HUES48 (cell line): ENCODE data around the gene SPACA6.
"Not testable (repeated sequence)": the region's sequence is repeated elsewhere in the genome, so short reads cannot be mapped to it uniquely, and the experiment has no call there.

Source experiments
- H3K27ac ChIP-seq: one replicate; pipeline ENCODE4 v1.7.0; 2013; ENCODE audit warnings: low read depth, low read length, inconsistent platforms
- H3K27me3 ChIP-seq: 2 replicates; pipeline ENCODE4 v1.6.1; 2013; ENCODE audit warnings: mild to moderate bottlenecking, low read length; ENCODE audit not compliant: control insufficient read depth, insufficient read depth
- H3K36me3 ChIP-seq: 2 replicates; pipeline ENCODE4 v1.6.1; 2013; ENCODE audit warnings: low read length; ENCODE audit not compliant: control insufficient read depth, insufficient read depth
- H3K4me1 ChIP-seq: 2 replicates; pipeline ENCODE4 v1.6.1; 2013; ENCODE audit warnings: mild to moderate bottlenecking, low read length; ENCODE audit not compliant: control insufficient read depth, insufficient read depth
- H3K4me3 ChIP-seq: 2 replicates; pipeline ENCODE4 v1.5.1; 2013; ENCODE audit warnings: mild to moderate bottlenecking, low read depth, low read length
- H3K9ac ChIP-seq: 2 replicates; pipeline ENCODE4 v1.6.1; 2013; ENCODE audit warnings: mild to moderate bottlenecking, low read depth, low read length, moderate library complexity
- H3K9me3 ChIP-seq: 2 replicates; pipeline ENCODE4 v1.6.1; 2013; ENCODE audit warnings: low read length; ENCODE audit not compliant: control insufficient read depth, insufficient read depth

SPACA6 gene

GRCh38 chr19:51737924-51738323, 44.8 kb downstream of the SPACA6 start:
- no peaks in the 10 kb centered on the region for H3K36me3 ChIP-seq
- H3K9me3 ChIP-seq: peaks cover 4% of the 10 kb centered on the region; the same call in 1 of the 2 replicates
- no peaks in the 10 kb centered on the region for H3K27me3 ChIP-seq
- no peaks in the 10 kb centered on the region for H3K4me1 ChIP-seq
- no peak overlapping the region for H3K4me3 ChIP-seq
- H3K9ac ChIP-seq: no peak overlapping the region
- H3K27ac ChIP-seq: no peak overlapping the region

DNA sequence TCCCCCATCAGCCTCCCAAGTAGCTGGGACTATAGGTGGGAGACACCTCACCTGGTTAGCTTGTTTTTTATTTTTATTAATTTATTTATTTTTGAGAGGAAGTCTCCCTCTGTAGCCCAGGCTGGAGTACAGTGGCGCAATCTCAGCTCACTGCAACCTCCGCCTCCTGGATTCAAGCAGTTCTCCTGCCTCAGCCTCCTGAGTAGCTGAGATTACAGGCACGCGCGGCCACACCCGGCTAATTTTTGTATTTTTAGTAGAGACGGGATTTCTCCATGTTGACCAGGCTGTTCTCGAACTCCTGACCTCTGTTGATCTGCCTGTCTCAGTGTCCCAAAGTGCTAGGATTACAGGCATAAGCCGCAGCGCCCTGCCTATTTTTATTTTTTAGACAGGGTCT, 45.4 kb downstream of the SPACA6 start:
- not testable (repeated sequence) for H3K9me3 ChIP-seq, H3K4me1 ChIP-seq

GRCh38 chr19:51739466-51740213, 46.5 kb downstream of the SPACA6 start:
- H3K9me3 ChIP-seq: peaks cover 4% of the 10 kb centered on the region; the same call in 1 of the 2 replicates
- H3K4me1 ChIP-seq: no peaks in the 10 kb centered on the region
- no peak overlapping the region for H3K4me3 ChIP-seq
- H3K27ac ChIP-seq: no peak overlapping the region
- H3K36me3 ChIP-seq: no peaks in the 10 kb centered on the region
- no peak overlapping the region for H3K9ac ChIP-seq
- H3K27me3 ChIP-seq: no peaks in the 10 kb centered on the region

More for the DNA sequence above, 45.4 kb downstream of the SPACA6 start:
- H3K9ac ChIP-seq, H3K4me3 ChIP-seq, H3K27ac ChIP-seq, H3K27me3 ChIP-seq, H3K36me3 ChIP-seq: not testable (repeated sequence)

DNA sequence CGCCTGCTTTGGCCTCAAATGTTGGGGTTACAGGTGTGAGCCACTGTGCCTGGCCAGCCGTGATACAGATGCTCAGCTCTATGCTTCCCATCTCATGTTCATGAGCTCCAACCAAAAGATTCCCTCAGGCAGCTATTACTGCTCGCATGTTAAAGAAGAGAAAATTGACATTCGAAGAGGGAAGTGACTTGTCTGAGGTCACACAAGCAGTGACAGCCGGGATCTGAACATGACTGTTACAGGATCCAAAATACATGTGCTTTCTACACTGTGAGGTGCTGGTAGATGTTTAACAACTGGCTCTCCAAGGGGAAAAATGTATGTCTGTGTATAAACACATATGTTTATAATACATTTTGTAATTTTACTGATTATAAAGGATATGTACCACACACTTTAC, 47.2 kb downstream of the SPACA6 start:
- Histone ChIP-seq H3K4me1 (no peaks in the 10 kb centered on the region), H3K4me3 (no peak overlapping the region), H3K27ac (no peak overlapping the region), H3K27me3 (no peaks in the 10 kb centered on the region), H3K36me3 (no peaks in the 10 kb centered on the region), H3K9me3 (peaks cover 4% of the 10 kb centered on the region; the same call in 1 of the 2 replicates), H3K9ac (no peak overlapping the region)

GRCh38 chr19:51742789-51743188, 49.7 kb downstream of the SPACA6 start:
- Histone ChIP-seq H3K27me3 (no peaks in the 10 kb centered on the region), H3K9me3 (peaks cover 7% of the 10 kb centered on the region), H3K4me3 (no peak overlapping the region), H3K27ac (no peak overlapping the region), H3K9ac (no peak overlapping the region), H3K36me3 (no peaks in the 10 kb centered on the region), H3K4me1 (no peaks in the 10 kb centered on the region)

- Histone ChIP-seq H3K36me3 (no peaks in the 10 kb centered on the region), H3K4me1 (no peaks in the 10 kb centered on the region), H3K9me3 (peaks cover 7% of the 10 kb centered on the region), H3K27me3 (no peaks in the 10 kb centered on the region), H3K4me3 (no peak overlapping the region), H3K9ac (no peak overlapping the region), H3K27ac (no peak overlapping the region)
Observed at GRCh38 chr19:51743405-51743804, 50.3 kb downstream of the SPACA6 start.

GRCh38 chr19:51746731-51747130, 53.6 kb downstream of the SPACA6 start:
- Histone ChIP-seq H3K9ac (no peak overlapping the region), H3K9me3 (peaks cover 3% of the 10 kb centered on the region), H3K27me3 (no peaks in the 10 kb centered on the region), H3K36me3 (no peaks in the 10 kb centered on the region), H3K27ac (no peak overlapping the region), H3K4me1 (no peaks in the 10 kb centered on the region), H3K4me3 (no peak overlapping the region)

DNA sequence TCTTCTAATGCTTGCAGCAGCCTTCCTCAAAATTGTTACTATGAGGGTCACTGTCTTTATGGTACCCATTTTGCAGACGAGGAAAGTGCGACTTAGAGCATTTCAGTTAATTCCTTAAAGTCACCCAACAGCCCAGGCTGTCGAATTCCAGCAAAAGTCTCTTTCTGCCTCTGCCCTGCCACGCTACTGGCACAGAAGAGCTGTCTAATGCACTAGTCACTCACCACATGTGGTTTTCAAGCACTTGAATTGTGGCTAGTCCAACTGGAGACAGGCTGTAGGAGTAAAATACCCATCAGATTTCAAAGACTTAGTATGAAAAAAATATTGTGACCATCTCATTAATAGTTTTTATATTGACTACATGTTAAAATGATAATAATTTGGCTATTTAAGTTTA, 56.8 kb downstream of the SPACA6 start:
- Histone ChIP-seq H3K27ac (no peak overlapping the region), H3K4me3 (no peak overlapping the region), H3K9me3 (peaks cover 7% of the 10 kb centered on the region), H3K27me3 (no peaks in the 10 kb centered on the region), H3K4me1 (no peaks in the 10 kb centered on the region), H3K9ac (no peak overlapping the region), H3K36me3 (no peaks in the 10 kb centered on the region)

GRCh38 chr19:51750400-51751094, 57.4 kb downstream of the SPACA6 start:
- no peak overlapping the region for H3K9ac ChIP-seq
- no peaks in the 10 kb centered on the region for H3K27me3 ChIP-seq
- H3K4me1 ChIP-seq: no peaks in the 10 kb centered on the region
- H3K27ac ChIP-seq: no peak overlapping the region
- H3K9me3 ChIP-seq: peaks cover 13% of the 10 kb centered on the region
- H3K36me3 ChIP-seq: no peaks in the 10 kb centered on the region
- H3K4me3 ChIP-seq: no peak overlapping the region

DNA sequence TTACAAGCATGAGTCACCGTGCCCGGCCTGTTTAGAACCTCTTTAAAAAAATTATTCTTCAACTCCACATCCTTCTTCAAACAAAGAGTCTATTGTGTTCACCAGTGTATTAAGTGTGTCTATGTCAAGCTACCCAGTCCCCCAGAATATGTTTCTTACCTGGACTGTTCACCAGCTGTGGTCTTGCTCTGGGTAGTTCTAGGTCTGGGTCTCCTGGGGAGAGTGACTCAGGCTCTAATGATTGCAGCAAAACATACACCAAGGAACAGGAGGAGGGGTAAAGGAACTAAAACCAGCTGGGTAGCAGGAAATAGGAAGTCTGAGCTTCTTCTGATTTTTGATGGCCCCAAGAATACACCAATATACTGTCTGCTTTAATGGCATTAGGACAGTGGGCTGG, 58.5 kb downstream of the SPACA6 start, which contains the start of gene FPR1:
Gene FPR1, minus strand, starts transcription at position 224 of the 400 bp plus-strand sequence. CDS start 4,884 bp downstream, outside the sequence.
- H3K27me3 ChIP-seq: no peaks in the 10 kb centered on the region
- no peak within 1 kb of the TSS for H3K9ac ChIP-seq
- H3K4me3 ChIP-seq: no peak within 1 kb of the TSS
- H3K4me1 ChIP-seq: no peaks in the 10 kb centered on the region
- no peak within 1 kb of the TSS for H3K27ac ChIP-seq
- peaks cover 18% of the 10 kb centered on the region for H3K9me3 ChIP-seq
- no peaks in the 10 kb centered on the region for H3K36me3 ChIP-seq

DNA sequence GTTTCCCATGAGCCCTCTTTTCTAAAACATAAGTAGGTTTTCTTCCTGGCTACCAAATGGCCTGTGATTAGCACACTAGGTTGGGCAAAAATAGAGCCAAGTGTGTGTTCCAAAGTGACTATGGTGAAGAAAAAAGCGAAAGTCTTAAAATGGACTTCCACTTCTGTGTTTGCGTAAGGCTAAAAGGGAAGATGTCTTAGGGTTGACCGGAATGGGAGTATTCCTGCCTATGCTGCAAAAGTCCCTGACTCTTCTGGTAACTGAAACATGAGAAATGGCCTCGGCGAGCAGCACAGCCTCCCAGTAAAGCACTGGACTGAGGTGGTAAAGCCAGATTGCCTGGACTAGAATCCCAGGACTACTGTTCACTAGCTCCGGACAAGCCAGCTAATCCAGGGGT, 61.0 kb downstream of the SPACA6 start:
- Histone ChIP-seq H3K9me3 (peaks cover 21% of the 10 kb centered on the region), H3K4me3 (no peak overlapping the region), H3K36me3 (no peaks in the 10 kb centered on the region), H3K27me3 (no peaks in the 10 kb centered on the region), H3K4me1 (no peaks in the 10 kb centered on the region), H3K9ac (no peak overlapping the region), H3K27ac (no peak overlapping the region)
